ENCODE measurements around the gene STUM.

DNA sequence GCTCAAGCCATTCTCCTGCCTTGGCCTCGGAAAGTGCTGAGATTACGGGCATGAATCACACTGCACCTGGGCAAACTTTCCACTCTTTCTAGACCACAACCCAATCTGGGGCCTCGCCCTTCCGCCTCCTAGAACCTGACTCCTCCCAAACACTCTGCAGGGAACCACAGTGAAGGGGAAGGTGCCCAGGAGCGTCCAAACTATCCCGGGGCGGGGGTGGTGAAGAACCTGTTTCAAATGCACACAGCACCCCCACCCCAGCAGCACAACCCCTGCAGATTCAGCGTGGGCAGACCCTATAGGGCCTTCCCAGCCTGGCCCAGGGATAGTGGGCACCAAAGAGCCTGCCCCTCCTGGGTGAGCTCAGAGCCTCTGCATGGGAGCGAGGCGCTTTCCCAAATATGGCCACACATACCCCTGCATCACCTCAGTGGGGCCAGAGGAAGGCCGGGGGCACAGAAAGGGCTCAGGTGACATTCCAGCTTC lies 86.9 kb downstream of the STUM start:
- TF ChIP-seq, protein P1, sequence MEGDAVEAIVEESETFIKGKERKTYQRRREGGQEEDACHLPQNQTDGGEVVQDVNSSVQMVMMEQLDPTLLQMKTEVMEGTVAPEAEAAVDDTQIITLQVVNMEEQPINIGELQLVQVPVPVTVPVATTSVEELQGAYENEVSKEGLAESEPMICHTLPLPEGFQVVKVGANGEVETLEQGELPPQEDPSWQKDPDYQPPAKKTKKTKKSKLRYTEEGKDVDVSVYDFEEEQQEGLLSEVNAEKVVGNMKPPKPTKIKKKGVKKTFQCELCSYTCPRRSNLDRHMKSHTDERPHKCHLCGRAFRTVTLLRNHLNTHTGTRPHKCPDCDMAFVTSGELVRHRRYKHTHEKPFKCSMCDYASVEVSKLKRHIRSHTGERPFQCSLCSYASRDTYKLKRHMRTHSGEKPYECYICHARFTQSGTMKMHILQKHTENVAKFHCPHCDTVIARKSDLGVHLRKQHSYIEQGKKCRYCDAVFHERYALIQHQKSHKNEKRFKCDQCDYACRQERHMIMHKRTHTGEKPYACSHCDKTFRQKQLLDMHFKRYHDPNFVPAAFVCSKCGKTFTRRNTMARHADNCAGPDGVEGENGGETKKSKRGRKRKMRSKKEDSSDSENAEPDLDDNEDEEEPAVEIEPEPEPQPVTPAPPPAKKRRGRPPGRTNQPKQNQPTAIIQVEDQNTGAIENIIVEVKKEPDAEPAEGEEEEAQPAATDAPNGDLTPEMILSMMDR (IDR thresholded peaks at IDR 0.05; ENCODE audit: borderline replicate concordance, extremely low read depth, low read length, poor library complexity, severe bottlenecking) = no peak
- no peak for TF ChIP-seq EZH2 (IDR thresholded peaks at IDR 0.05; ENCODE audit: borderline replicate concordance, low read depth, low read length, severe bottlenecking)

Data from DND-41 (cell line).